Thoracic aorta (tissue), 2 donors: Measurements from ENCODE around the gene PLXNB1. TPM values are rescaled to one million over a fixed set of nuclear protein-coding genes. Genes with fewer than 3 reads are reported as not detected.
A peak's percentile ranks its signal among the peaks of the same experiment; 100 is the strongest.

Experiments used
- ATAC-seq: fragments of 150-250 bp; one replicate; pipeline ENCODE4 v1.8.0; 2017; ENCODE audit warnings: low read depth; ENCODE audit not compliant: insufficient number of reproducible peaks, low FRiP score
- DNase-seq: peaks from one replicate; pipeline ENCODE4 v3.0.0-alpha.2; 2020; ENCODE audit warnings: low spot score
- H3K27ac ChIP-seq, 2 donors: fragments of 200-600 bp; sonication (generic); 1 replicate in 1 of 2; 2 replicates in 1 of 2; pipeline ENCODE4 v1.5.1; 2016; ENCODE audit warnings: mild to moderate bottlenecking in 2 of 2, moderate library complexity in 2 of 2
- H3K27me3 ChIP-seq: fragments of 200-600 bp; sonication (generic); replicated peaks from 2 replicates; pipeline ENCODE4 v1.6.0; 2016; ENCODE audit warnings: mild to moderate bottlenecking; ENCODE audit not compliant: insufficient read depth
- H3K36me3 ChIP-seq: fragments of 200-600 bp; sonication (generic); one replicate; pipeline ENCODE4 v1.5.1; 2016
- H3K4me1 ChIP-seq, 2 donors: fragments of 200-600 bp; sonication (generic); 1 replicate in 1 of 2; 2 replicates in 1 of 2; pipeline versions ENCODE4 v1.5.1 to v1.6.0; 2016; ENCODE audit warnings: low read depth in 2 of 2, mild to moderate bottlenecking in 1 of 2; ENCODE audit not compliant: control insufficient read depth in 1 of 2
- H3K4me3 ChIP-seq: fragments of 200-600 bp; sonication (generic); 2 replicates; pipeline ENCODE4 v1.5.1; 2016; ENCODE audit warnings: mild to moderate bottlenecking
- H3K9me3 ChIP-seq: fragments of 200-600 bp; sonication (generic); 2 replicates; pipeline ENCODE4 v1.5.1; 2016
- CTCF ChIP-seq: fragments of 200-600 bp; sonication (generic); IDR thresholded peaks from one replicate; pipeline ENCODE4 v1.5.1; 2019; ENCODE audit warnings: antibody characterized with exemption
- total RNA-seq, 2 donors: library from RNA; depleted of rRNA; stranded (reverse); fragments of >200 nt; gene quantifications; one replicate each; pipeline versions ENCODE4 v1.1.0 to v1.2.3, GENCODE V29; 2016

The PLXNB1 gene
- total RNA-seq, 2 donors from 2014 or later, result 177 to 210 TPM

GRCh38 chr3:48427630-48427962, 2.3 kb downstream of the PLXNB1 start:
- H3K9me3 ChIP-seq, result no peaks in the 10 kb centered on the region
- no peaks in the 10 kb centered on the region for H3K27me3 ChIP-seq
- peak overlapping the region; percentile 93 to 96 for H3K27ac ChIP-seq
- no peak for TF ChIP-seq CTCF
- DNase-seq (no peak), ATAC-seq (no peak)
- peaks cover under 1% of the 10 kb centered on the region for H3K36me3 ChIP-seq
- peak overlapping the region; percentile 88 for H3K4me3 ChIP-seq
- H3K4me1 ChIP-seq, result peaks cover 40 to 72% of the 10 kb centered on the region in 2 donors

GRCh38 chr3:48426944-48427629, 2.8 kb downstream of the PLXNB1 start:
- Histone ChIP-seq H3K36me3 (peaks cover 5% of the 10 kb centered on the region), H3K4me3 (peak overlapping the region; percentile 88), H3K27me3 (no peaks in the 10 kb centered on the region), H3K9me3 (no peaks in the 10 kb centered on the region), H3K4me1 (peaks cover 40 to 77% of the 10 kb centered on the region in 2 donors), H3K27ac (peak overlapping the region; percentile 93 to 96)
- ATAC-seq, result no peak
- no peak for DNase-seq
- TF ChIP-seq CTCF, result no peak

- Histone ChIP-seq H3K4me3 (peak overlapping the region; percentile 88), H3K9me3 (no peaks in the 10 kb centered on the region), H3K36me3 (peaks cover 8% of the 10 kb centered on the region), H3K27ac (peak overlapping the region; percentile 93 to 96), H3K27me3 (no peaks in the 10 kb centered on the region), H3K4me1 (peaks cover 40 to 81% of the 10 kb centered on the region in 2 donors)
- ATAC-seq, result no peak
- DNase-seq, result no peak
- no peak for TF ChIP-seq CTCF
Measured at GRCh38 chr3:48426401-48426909, 3.4 kb downstream of the PLXNB1 start.

- Histone ChIP-seq H3K4me1 (peaks cover 37 to 76% of the 10 kb centered on the region in 2 donors), H3K27ac (peak overlapping the region; percentile 93 to 96), H3K4me3 (peak overlapping the region; percentile 88), H3K36me3 (peaks cover 19% of the 10 kb centered on the region), H3K9me3 (no peaks in the 10 kb centered on the region), H3K27me3 (no peaks in the 10 kb centered on the region)
- ATAC-seq (no peak), DNase-seq (no peak)
- TF ChIP-seq CTCF, result no peak
Measured at GRCh38 chr3:48425281-48425812, 4.5 kb downstream of the PLXNB1 start.

GRCh38 chr3:48423883-48424695, 5.8 kb downstream of the PLXNB1 start:
- peaks cover 28% of the 10 kb centered on the region for H3K36me3 ChIP-seq
- no peak for DNase-seq

More at GRCh38 chr3:48423883-48424695, 5.8 kb downstream of the PLXNB1 start:
- no peak for ATAC-seq
- peak overlapping the region in 1 of 2 donors; percentile 15 for H3K27ac ChIP-seq
- no peaks in the 10 kb centered on the region for H3K9me3 ChIP-seq
- no peak for TF ChIP-seq CTCF
- no peaks in the 10 kb centered on the region for H3K27me3 ChIP-seq
- no peak overlapping the region for H3K4me3 ChIP-seq
- H3K4me1 ChIP-seq, result peaks cover 35 to 69% of the 10 kb centered on the region in 2 donors
